HG02938 (cell line): ENCODE measurements around the gene ARHGEF2.

Source experiments
- ATAC-seq: cut with Tn5 transposase; IDR thresholded peaks from one replicate; pipeline ENCODE4 v1.9.1; 2021; ENCODE audit warnings: mild to moderate bottlenecking, moderate library complexity; ENCODE audit not compliant: unreplicated experiment

The ARHGEF2 gene

GRCh38 chr1:155913969-155914757 lies 64.2 kb downstream of the ARHGEF2 start:
- no peak for ATAC-seq

DNA sequence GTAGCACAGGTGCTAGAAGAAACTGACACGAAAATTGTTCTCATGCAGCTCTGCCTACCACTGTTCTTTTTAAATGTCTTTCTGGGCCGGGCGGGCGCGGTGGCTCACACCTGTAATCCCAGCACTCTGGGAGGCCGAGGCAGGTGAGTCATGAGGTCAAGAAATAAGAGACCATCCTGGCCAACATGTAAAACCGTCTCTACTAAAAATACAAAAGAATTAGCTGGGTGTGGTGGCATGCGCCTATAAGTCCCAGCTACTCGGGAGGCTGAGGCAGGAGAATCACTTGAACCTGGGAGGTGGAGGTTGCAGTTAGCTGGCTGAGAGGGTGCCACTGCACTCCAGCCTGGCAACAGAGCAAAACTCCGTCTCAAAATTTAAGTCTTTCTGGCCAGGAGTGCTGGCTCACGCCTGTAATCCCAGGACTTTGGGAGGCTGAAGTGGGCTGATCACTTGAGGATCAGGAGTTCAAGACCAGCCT lies 66.3 kb downstream of the ARHGEF2 start:
- ATAC-seq, result no peak

GRCh38 chr1:155911156-155912055 lies 66.9 kb downstream of the ARHGEF2 start, which contains the start of gene RIT1:
Gene RIT1 (minus strand): TSS chr1:155911349. CDS start chr1:155910761, 588 bp downstream.
- peak; percentile 65 for ATAC-seq

DNA sequence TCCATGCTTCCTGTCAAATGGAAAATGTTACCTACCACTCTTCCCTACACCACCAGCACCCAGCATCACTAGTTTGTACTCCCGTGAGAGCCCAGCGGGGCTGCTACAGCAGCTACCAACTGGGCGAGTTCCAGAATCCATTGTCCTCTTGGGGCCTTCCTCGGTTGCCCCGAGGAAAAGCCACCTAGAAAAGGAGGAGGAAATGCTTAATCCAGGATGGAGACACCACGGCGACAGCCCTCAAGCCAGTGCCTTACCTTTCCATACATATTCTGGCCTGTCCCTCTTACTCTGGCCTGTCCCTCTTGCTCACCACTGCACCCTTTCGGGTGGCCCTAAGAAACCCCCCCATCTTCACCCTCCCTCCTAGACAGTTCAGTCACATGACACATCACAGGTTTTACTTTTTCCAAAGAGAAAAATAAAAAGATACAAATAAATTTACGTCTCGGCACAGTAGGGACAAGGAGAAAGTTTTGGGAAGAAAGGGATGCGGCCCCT lies 67.7 kb downstream of the ARHGEF2 start:
- no peak for ATAC-seq

GRCh38 chr1:155909894-155910293 lies 68.5 kb downstream of the ARHGEF2 start:
- ATAC-seq, result no peak

- no peak for ATAC-seq
Observed at GRCh38 chr1:155904261-155904660, 74.1 kb downstream of the ARHGEF2 start.

DNA sequence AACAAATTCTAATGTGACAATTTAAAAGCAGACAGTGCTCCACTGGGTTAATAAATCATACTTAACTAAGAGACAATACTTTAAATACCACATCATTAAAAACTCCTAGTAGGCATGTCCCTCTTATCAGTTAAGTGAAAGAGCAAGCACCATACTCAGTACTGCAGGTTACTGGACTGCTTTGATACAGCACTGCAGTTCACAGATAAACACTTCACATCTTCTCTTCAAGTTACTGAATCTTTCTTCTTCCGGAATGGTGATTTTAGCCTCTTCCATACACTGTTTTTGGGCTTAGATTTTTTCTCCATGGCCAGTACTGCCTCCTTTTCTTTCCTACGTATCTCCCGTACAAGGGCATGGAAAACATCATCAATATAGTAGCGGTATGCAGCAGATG lies 78.2 kb downstream of the ARHGEF2 start:
- no peak for ATAC-seq

DNA sequence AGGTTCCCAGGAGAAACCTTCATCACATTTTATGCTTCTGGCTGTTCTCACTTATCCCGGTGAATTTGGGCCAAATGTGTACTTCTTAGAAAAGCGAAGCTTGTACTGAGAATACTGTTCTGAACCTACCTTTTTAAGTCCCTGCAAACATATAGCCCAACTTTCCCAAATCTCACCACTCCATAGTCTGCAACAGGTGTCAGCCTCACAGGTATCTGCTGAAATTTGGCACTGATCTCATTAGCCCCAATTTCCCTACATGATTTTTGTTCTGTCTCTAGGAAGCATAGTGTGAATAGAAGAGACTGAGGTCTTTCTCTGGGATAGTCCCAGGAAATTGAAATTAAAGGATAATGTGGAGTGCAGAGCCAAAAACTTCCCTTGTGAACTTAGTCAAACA lies 78.7 kb downstream of the ARHGEF2 start:
- ATAC-seq, result no peak

- no peak for ATAC-seq
Observed at GRCh38 chr1:155898888-155899287, 79.5 kb downstream of the ARHGEF2 start.

- no peak for ATAC-seq
Observed at GRCh38 chr1:155897746-155898145, 80.6 kb downstream of the ARHGEF2 start.
